Skin of body (tissue), 2 donors: Measurements from ENCODE around the gene MYO5A. TPM values are rescaled to one million over a fixed set of nuclear protein-coding genes. Genes with fewer than 3 reads are reported as not detected.
A peak's percentile ranks its signal among the peaks of the same experiment; 100 is the strongest.
"Not testable (repeated sequence)": the region's sequence is repeated elsewhere in the genome, so short reads cannot be mapped to it uniquely, and the experiment has no call there.

Source experiments
- DNase-seq: peaks from one replicate; lab custom pipeline; 2025; lab: John Stamatoyannopoulos, UW
- total RNA-seq: library from RNA; depleted of rRNA; stranded (reverse); fragments of >200 nt; gene quantifications from one replicate; pipeline ENCODE4 v1.2.3, GENCODE V29; 2014

The MYO5A gene
- total RNA-seq, 1 donor from 2014 or later: 21.2 TPM

DNA sequence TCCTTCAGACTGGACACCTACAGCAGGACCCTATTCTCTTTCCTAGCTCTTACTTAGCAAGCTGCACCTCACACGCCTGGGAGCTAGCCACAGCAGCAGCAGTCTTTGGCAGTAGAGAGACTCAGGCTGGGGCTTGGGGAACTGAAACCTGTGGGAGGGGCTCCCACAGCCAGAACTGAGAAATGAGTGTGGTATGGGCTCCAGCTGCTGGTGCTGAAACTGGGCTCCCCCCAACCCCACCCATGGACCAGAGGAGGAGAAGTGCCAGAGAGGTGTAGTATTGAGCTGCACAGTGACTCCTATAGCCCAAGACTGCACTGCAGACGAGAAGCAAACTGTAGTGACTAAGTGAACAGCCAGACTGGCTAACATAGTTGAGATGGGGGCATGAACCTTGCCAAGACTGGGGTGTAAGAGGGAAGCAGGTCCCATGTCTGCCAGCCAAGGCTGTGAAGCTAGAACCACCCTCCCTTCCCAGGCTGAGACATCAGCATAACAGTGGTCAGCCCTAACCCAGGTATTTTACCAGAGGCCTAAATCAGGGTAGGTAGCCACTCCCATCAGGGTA lies 62.5 kb downstream of the MYO5A start:
- no peak for DNase-seq

- peak; percentile 26 for DNase-seq
These were observed 64.2 kb downstream of the MYO5A start for GRCh38 chr15:52464478-52464877.

DNA sequence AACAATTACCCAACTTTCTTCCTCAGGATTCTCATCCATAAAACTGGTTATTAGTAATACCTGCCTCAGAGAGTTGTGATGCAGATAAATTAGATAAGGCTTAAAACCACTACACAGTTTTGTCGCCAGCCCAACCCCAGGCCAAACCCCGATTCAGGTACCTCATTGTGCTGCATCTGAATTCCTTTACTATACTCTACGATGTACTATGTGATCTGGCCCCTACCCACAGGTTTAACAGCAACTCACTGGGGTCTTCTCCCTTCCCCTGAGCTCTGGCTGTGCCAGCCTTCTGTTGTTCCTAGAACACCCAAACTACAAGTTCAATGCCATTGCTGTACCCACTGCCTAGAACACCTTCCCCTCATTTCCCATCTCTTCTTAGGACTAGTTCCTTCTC lies 64.6 kb downstream of the MYO5A start:
- no peak for DNase-seq

- DNase-seq: no peak
These were observed 65.0 kb downstream of the MYO5A start for GRCh38 chr15:52463638-52464037.

DNA sequence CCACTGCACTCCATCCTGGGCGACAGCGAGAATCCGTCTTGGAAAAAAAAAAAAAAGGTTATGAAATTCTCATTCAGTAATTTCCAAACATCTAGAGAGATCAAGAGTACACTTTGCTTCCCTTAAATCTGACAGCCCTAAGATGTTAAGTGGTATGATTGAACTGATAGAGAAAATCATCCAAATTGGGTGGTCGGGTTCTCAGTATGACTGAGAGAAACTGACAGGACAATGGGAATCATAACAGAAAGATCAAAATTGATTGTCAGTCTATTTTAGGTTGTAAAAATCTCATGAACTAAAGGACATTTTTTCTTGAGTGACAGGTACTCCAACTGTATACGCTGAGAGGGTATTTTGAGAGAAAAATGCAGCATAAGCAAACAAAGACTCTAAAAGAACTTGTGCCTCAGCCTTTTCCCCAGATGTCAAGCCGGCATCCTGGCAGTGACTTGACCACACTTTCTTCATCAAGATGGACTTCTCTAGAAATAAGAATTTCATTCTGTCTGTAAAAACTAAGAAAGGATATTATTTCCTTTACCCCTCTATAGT lies 65.8 kb downstream of the MYO5A start:
- DNase-seq: no peak

DNA sequence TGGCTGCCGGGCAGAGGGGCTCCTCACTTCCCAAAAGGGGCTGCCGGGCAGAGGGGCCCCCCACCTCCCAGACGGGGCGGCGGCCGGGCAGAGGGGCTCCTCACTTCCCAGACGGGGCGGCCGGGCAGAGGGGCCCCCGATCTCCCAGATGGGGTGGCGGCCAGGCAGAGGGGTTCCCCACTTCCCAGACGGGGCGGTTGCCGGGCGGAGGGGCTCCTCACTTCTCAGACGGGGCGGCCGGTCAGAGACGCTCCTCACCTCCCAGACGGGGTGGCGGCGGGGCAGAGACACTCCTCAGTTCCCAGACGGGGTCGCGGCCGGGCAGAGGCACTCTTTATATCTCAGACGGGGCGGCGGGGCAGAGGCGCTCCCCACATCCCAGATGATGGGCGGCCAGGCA lies 69.0 kb downstream of the MYO5A start:
- DNase-seq: not testable (repeated sequence)

GRCh38 chr15:52459265-52459664 lies 69.4 kb downstream of the MYO5A start:
- DNase-seq: not testable (repeated sequence)

GRCh38 chr15:52448011-52448890 lies 80.4 kb downstream of the MYO5A start:
- no peak for DNase-seq

DNA sequence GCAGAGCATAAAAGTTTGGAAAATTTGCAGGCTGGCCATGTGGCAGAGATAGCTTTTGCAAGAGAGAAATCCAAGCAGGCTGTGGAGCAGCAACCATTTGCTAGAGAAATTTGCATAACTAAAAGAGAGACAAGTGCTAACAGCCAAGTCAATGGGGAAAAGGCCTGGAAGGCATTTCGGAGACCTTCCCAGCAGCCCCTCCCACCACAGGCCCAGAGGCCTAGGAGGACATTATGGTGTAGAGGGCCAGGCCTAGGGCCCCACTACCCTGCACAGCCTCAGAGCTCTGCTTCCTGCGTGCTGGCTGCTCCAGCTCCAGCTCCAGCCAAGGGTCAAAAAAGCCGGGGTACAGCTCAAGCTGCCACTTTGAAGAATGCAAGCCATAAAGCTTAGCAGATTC lies 82.7 kb downstream of the MYO5A start:
- no peak for DNase-seq

- no peak for DNase-seq
These were observed 83.1 kb downstream of the MYO5A start for GRCh38 chr15:52445553-52445952.

- DNase-seq: not testable (repeated sequence)
These were observed 85.5 kb downstream of the MYO5A start for GRCh38 chr15:52443205-52443604.

- peak; percentile 26 for DNase-seq
These were observed 86.8 kb downstream of the MYO5A start for GRCh38 chr15:52441841-52442240.

GRCh38 chr15:52440946-52441345 lies 87.7 kb downstream of the MYO5A start:
- DNase-seq: no peak

- no peak for DNase-seq
These were observed 88.3 kb downstream of the MYO5A start for GRCh38 chr15:52440414-52440813.

- no peak for DNase-seq
These were observed 89.2 kb downstream of the MYO5A start for GRCh38 chr15:52439470-52439869.

GRCh38 chr15:52439042-52439441 lies 89.6 kb downstream of the MYO5A start:
- not testable (repeated sequence) for DNase-seq

- no peak for DNase-seq
These were observed 90.6 kb downstream of the MYO5A start for GRCh38 chr15:52438047-52438446.

GRCh38 chr15:52437646-52438045 lies 91.0 kb downstream of the MYO5A start:
- DNase-seq: no peak

DNA sequence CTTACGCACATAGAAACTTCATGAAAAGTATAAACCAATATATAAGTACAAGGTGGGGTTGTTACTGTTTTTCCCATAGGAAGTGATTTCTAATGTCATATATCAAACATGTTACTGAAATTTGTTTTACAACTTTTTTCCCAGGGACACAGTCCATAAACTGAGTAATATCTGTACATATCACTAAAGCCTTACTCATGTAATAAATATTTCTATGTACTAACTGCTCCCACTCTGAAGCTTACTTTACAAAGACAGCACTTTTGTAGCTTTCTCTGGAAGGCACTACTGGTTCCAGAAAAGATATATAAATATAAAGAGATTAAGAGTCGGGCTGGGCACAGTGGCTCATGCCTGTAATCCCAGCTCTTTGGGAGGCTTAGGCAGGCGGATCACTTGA lies 91.7 kb downstream of the MYO5A start:
- no peak for DNase-seq

- no peak for DNase-seq
These were observed 93.8 kb downstream of the MYO5A start for GRCh38 chr15:52434885-52435284.

GRCh38 chr15:52428297-52428696 lies 100.4 kb downstream of the MYO5A start:
- DNase-seq: no peak

DNA sequence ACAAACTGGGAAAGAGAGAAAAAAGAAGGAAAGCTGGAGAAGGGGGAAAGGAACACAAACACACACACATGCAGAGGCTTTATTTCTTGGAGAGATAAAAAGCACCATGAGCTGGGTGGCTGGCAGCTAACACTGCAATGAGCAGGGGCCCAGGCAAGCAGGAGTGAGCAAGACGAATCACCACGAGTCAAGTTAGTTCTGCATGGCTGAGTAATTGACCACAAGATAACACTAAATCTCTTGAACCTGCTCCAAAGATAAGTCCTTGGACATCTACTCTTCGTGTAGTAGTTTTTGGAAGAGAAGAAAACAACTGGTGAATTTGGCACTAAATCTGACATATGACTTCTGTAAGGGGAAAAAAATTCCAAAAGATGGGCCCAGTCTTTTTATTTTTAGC lies 100.9 kb downstream of the MYO5A start:
- DNase-seq: no peak
